Measurements from ENCODE around the gene TMEM170A.

DNA sequence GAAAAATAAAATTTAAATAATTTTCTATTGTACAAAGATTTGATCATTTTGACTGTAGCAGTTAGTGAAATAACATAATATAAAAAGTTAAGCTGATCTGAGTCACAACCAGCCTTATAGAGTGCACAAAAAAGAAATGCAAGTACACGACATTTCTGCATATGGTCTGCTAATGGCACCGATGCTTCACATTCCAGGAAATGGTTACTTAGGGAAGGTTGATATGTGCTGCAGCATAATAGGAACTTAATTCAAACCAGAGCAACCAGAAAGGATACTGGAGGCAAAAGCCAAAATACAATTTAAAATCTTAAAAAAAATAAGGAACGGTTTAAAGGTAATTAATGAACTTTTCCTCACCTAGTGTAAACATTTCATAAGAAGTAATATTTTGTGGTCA, 21.2 kb downstream of the TMEM170A start:
- no peak for TF ChIP-seq CTCF (conservative IDR thresholded peaks at IDR 0.05; ENCODE audit: low read depth, low read length)
- TF ChIP-seq EZH2 (IDR thresholded peaks at IDR 0.05; ENCODE audit: low read length, unreplicated experiment): no peak
- TF ChIP-seq EZH2phosphoT487 (IDR thresholded peaks at IDR 0.05; ENCODE audit: borderline replicate concordance, low read length): no peak

All from PC-3 (cell line).